ENCODE measurements around the gene ZNF280D. TPM values are rescaled to one million over a fixed set of nuclear protein-coding genes. Genes with fewer than 3 reads are reported as not detected.

Gene ZNF280D
- total and polyA plus RNA-seq, 2 donors, result 72.9 to 73.9 TPM

DNA sequence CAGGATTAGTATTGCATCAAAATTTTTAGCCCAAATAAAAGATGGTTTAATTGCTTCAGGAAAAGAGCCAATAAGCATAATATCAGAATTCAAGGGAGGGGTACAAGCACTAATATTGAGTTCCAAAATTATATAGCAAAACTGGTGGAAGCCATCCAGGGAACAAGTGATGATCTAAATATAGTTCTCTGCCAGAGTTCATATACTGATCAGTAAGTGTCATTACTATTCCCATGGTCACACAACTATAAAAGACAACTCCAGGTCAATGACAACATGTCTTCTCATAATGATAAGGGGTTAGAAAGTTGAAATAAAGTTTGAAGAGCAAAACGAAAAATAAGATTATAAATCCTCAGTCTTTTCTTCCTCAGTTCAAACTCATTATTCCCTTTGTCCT, 57.4 kb downstream of the ZNF280D start:
- no peaks in the 10 kb centered on the region for H3K9me3 ChIP-seq (ENCODE audit: control insufficient read depth in 2 of 2, insufficient read depth in 1 of 2, low read length in 1 of 2)
- H3K36me3 ChIP-seq (ENCODE audit: control insufficient read depth in 2 of 2, insufficient read depth in 2 of 2, low read length in 1 of 2), result peaks cover 7 to 55% of the 10 kb centered on the region in 2 donors
- no peaks in the 10 kb centered on the region for H3K27me3 ChIP-seq (ENCODE audit: control insufficient read depth in 2 of 2, insufficient read depth in 1 of 2, low read length in 1 of 2)
- H3K27ac ChIP-seq (ENCODE audit: low read depth in 1 of 2, low read length in 1 of 2), result no peak overlapping the region
- WGBS, result 100% methylated on average over 1 of the region's 1 CpG
- DNase-seq (ENCODE audit: low read depth in 6 of 9, low spot score in 9 of 9), result no peak
- no peak overlapping the region for H3K4me3 ChIP-seq (ENCODE audit: low read length in 2 of 2)
- peaks cover 2 to 13% of the 10 kb centered on the region in 2 donors for H3K4me1 ChIP-seq (ENCODE audit: control insufficient read depth in 2 of 2, insufficient read depth in 2 of 2, low read length in 2 of 2)

DNA sequence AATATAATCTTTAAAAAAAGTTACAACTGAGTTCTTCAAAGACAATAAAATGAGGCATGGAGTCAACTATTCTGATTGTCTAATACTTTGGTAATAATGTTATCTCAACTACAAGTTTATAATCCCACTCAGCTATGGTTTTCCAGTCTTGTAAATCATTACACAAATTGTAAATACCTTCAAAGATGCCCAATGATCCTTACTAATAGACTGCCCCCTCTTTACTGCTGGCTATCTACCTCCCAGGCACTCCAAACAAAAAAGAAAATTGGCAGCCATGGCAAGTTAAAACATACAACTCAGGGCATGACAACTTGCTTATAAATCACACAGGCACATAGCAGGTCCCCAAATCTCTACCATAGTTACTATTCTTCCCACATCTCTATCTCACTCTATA, 58.5 kb downstream of the ZNF280D start:
- Histone ChIP-seq H3K4me3 (ENCODE audit: low read length in 2 of 2) (no peak overlapping the region), H3K27me3 (ENCODE audit: control insufficient read depth in 2 of 2, insufficient read depth in 1 of 2, low read length in 1 of 2) (no peaks in the 10 kb centered on the region), H3K9me3 (ENCODE audit: control insufficient read depth in 2 of 2, insufficient read depth in 1 of 2, low read length in 1 of 2) (no peaks in the 10 kb centered on the region), H3K4me1 (ENCODE audit: control insufficient read depth in 2 of 2, insufficient read depth in 2 of 2, low read length in 2 of 2) (peaks cover 2 to 8% of the 10 kb centered on the region in 2 donors), H3K27ac (ENCODE audit: low read depth in 1 of 2, low read length in 1 of 2) (no peak overlapping the region), H3K36me3 (ENCODE audit: control insufficient read depth in 2 of 2, insufficient read depth in 2 of 2, low read length in 1 of 2) (peaks cover 9 to 64% of the 10 kb centered on the region in 2 donors)
- DNase-seq (ENCODE audit: low read depth in 6 of 9, low spot score in 9 of 9), result no peak

DNA sequence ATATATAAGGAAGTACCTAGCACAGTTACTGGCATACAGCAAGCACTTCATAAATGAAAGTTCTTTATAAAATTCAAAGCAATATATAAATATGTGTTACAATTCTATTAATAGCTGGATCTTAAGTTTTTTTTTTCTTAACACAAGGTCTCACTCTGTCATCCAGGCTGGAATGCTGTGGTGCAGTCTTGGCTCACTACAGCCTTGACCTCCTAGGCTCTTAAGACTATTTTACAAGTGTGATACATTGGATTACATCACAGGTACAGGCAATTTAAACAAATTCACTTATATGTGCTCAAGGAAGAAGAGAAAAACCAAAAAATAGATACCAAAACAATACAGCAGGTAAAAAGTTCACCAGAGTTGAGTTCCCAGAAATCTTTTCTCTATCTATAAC, 60.6 kb downstream of the ZNF280D start:
- Histone ChIP-seq H3K27ac (ENCODE audit: low read depth in 1 of 2, low read length in 1 of 2) (no peak overlapping the region), H3K4me1 (ENCODE audit: control insufficient read depth in 2 of 2, insufficient read depth in 2 of 2, low read length in 2 of 2) (peaks cover 2 to 3% of the 10 kb centered on the region in 2 donors), H3K4me3 (ENCODE audit: low read length in 2 of 2) (no peak overlapping the region), H3K36me3 (ENCODE audit: control insufficient read depth in 2 of 2, insufficient read depth in 2 of 2, low read length in 1 of 2) (peaks cover 9 to 74% of the 10 kb centered on the region in 2 donors), H3K9me3 (ENCODE audit: control insufficient read depth in 2 of 2, insufficient read depth in 1 of 2, low read length in 1 of 2) (no peaks in the 10 kb centered on the region), H3K27me3 (ENCODE audit: control insufficient read depth in 2 of 2, insufficient read depth in 1 of 2, low read length in 1 of 2) (no peaks in the 10 kb centered on the region)
- no peak for DNase-seq (ENCODE audit: low read depth in 6 of 9, low spot score in 9 of 9)

GRCh38 chr15:56667517-56667916, 65.8 kb downstream of the ZNF280D start:
- H3K9me3 ChIP-seq (ENCODE audit: control insufficient read depth in 2 of 2, insufficient read depth in 1 of 2, low read length in 1 of 2), result no peaks in the 10 kb centered on the region
- no peak for DNase-seq (ENCODE audit: low read depth in 6 of 9, low spot score in 9 of 9)
- no peaks in the 10 kb centered on the region for H3K4me1 ChIP-seq (ENCODE audit: control insufficient read depth in 2 of 2, insufficient read depth in 2 of 2, low read length in 2 of 2)
- H3K4me3 ChIP-seq (ENCODE audit: low read length in 2 of 2), result no peak overlapping the region
- no peaks in the 10 kb centered on the region for H3K27me3 ChIP-seq (ENCODE audit: control insufficient read depth in 2 of 2, insufficient read depth in 1 of 2, low read length in 1 of 2)
- 97% methylated on average over 1 of the region's 1 CpG for WGBS
- H3K36me3 ChIP-seq (ENCODE audit: control insufficient read depth in 2 of 2, insufficient read depth in 2 of 2, low read length in 1 of 2), result peaks cover 26 to 74% of the 10 kb centered on the region in 2 donors
- H3K27ac ChIP-seq (ENCODE audit: low read depth in 1 of 2, low read length in 1 of 2), result no peak overlapping the region

GRCh38 chr15:56660943-56661342, 72.4 kb downstream of the ZNF280D start:
- H3K27me3 ChIP-seq (ENCODE audit: control insufficient read depth in 2 of 2, insufficient read depth in 1 of 2, low read length in 1 of 2), result no peaks in the 10 kb centered on the region
- peak overlapping the region in 1 of 2 donors; percentile 60 for H3K27ac ChIP-seq (ENCODE audit: low read depth in 1 of 2, low read length in 1 of 2)
- no peak overlapping the region for H3K4me3 ChIP-seq (ENCODE audit: low read length in 2 of 2)
- H3K9me3 ChIP-seq (ENCODE audit: control insufficient read depth in 2 of 2, insufficient read depth in 1 of 2, low read length in 1 of 2), result no peaks in the 10 kb centered on the region
- peaks cover 23 to 56% of the 10 kb centered on the region in 2 donors for H3K36me3 ChIP-seq (ENCODE audit: control insufficient read depth in 2 of 2, insufficient read depth in 2 of 2, low read length in 1 of 2)
- no peak for DNase-seq (ENCODE audit: low read depth in 6 of 9, low spot score in 9 of 9)
- H3K4me1 ChIP-seq (ENCODE audit: control insufficient read depth in 2 of 2, insufficient read depth in 2 of 2, low read length in 2 of 2), result peaks cover 0 to 8% of the 10 kb centered on the region in 2 donors

GRCh38 chr15:56659197-56659596, 74.1 kb downstream of the ZNF280D start:
- H3K4me1 ChIP-seq (ENCODE audit: control insufficient read depth in 2 of 2, insufficient read depth in 2 of 2, low read length in 2 of 2), result peaks cover 0 to 8% of the 10 kb centered on the region in 2 donors
- peak overlapping the region in 1 of 2 donors; percentile 76 for H3K27ac ChIP-seq (ENCODE audit: low read depth in 1 of 2, low read length in 1 of 2)
- H3K9me3 ChIP-seq (ENCODE audit: control insufficient read depth in 2 of 2, insufficient read depth in 1 of 2, low read length in 1 of 2), result no peaks in the 10 kb centered on the region
- 8% methylated on average over 2 of the region's 2 CpGs for WGBS
- H3K27me3 ChIP-seq (ENCODE audit: control insufficient read depth in 2 of 2, insufficient read depth in 1 of 2, low read length in 1 of 2), result no peaks in the 10 kb centered on the region
- H3K4me3 ChIP-seq (ENCODE audit: low read length in 2 of 2), result no peak overlapping the region
- DNase-seq (ENCODE audit: low read depth in 6 of 9, low spot score in 9 of 9), result peak in 1 of 9 donors; percentile 64
- H3K36me3 ChIP-seq (ENCODE audit: control insufficient read depth in 2 of 2, insufficient read depth in 2 of 2, low read length in 1 of 2), result peaks cover 15 to 49% of the 10 kb centered on the region in 2 donors

DNA sequence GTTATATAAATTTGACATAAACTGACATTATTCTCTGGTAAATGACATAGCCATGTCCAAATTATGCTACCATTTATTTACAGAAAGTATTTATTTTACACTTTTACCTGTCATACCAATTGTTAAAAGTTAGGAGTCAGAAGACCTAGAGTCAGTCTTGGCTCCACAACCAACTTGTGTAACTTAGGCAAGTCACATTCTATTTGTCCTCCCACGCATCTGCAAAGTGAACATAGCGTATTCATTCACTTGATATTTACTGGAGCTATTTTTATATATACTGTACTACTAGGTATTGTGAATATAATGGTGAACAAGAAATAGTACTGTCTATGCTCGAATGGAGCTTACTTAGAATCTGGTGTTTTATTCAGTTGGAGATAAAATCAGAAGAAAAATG, 78.7 kb downstream of the ZNF280D start:
- peaks cover 5 to 53% of the 10 kb centered on the region in 2 donors for H3K36me3 ChIP-seq (ENCODE audit: control insufficient read depth in 2 of 2, insufficient read depth in 2 of 2, low read length in 1 of 2)
- no peak for DNase-seq (ENCODE audit: low read depth in 6 of 9, low spot score in 9 of 9)
- H3K27ac ChIP-seq (ENCODE audit: low read depth in 1 of 2, low read length in 1 of 2), result no peak overlapping the region
- no peaks in the 10 kb centered on the region for H3K27me3 ChIP-seq (ENCODE audit: control insufficient read depth in 2 of 2, insufficient read depth in 1 of 2, low read length in 1 of 2)
- no peak overlapping the region for H3K4me3 ChIP-seq (ENCODE audit: low read length in 2 of 2)
- H3K9me3 ChIP-seq (ENCODE audit: control insufficient read depth in 2 of 2, insufficient read depth in 1 of 2, low read length in 1 of 2), result no peaks in the 10 kb centered on the region
- H3K4me1 ChIP-seq (ENCODE audit: control insufficient read depth in 2 of 2, insufficient read depth in 2 of 2, low read length in 2 of 2), result peaks cover 0 to 9% of the 10 kb centered on the region in 2 donors
- 98% methylated on average over 3 of the region's 3 CpGs for WGBS

- WGBS, result 95% methylated on average over 1 of the region's 1 CpG
These were observed 79.1 kb downstream of the ZNF280D start for GRCh38 chr15:56654216-56654615.

DNA sequence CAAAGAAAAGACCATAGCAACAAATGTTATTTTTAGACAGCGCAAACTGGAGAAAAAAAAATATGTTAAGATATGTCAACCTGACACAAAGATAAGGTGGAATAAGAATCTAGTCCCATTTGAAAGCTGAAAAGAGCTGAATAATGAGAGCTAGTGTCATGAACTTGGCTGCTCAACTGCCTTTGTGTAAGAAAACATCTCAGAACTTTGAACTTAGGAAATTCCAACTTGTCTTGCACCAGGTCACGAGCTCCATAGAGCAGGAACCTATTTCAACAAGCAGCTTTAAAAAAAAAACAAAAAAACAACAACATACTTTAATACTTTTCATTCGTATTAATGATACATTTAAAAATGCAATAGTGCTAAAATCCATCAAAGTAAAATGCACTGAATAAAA, 79.5 kb downstream of the ZNF280D start:
- Histone ChIP-seq H3K9me3 (ENCODE audit: control insufficient read depth in 2 of 2, insufficient read depth in 1 of 2, low read length in 1 of 2) (no peaks in the 10 kb centered on the region), H3K36me3 (ENCODE audit: control insufficient read depth in 2 of 2, insufficient read depth in 2 of 2, low read length in 1 of 2) (peaks cover 5 to 49% of the 10 kb centered on the region in 2 donors), H3K4me3 (ENCODE audit: low read length in 2 of 2) (no peak overlapping the region), H3K4me1 (ENCODE audit: control insufficient read depth in 2 of 2, insufficient read depth in 2 of 2, low read length in 2 of 2) (peaks cover 0 to 4% of the 10 kb centered on the region in 2 donors), H3K27me3 (ENCODE audit: control insufficient read depth in 2 of 2, insufficient read depth in 1 of 2, low read length in 1 of 2) (no peaks in the 10 kb centered on the region), H3K27ac (ENCODE audit: low read depth in 1 of 2, low read length in 1 of 2) (peak overlapping the region in 1 of 2 donors; percentile 48)
- 96% methylated on average over 3 of the region's 3 CpGs for WGBS
- DNase-seq (ENCODE audit: low read depth in 6 of 9, low spot score in 9 of 9), result no peak

More at GRCh38 chr15:56654216-56654615, 79.1 kb downstream of the ZNF280D start:
- Histone ChIP-seq H3K27me3 (ENCODE audit: control insufficient read depth in 2 of 2, insufficient read depth in 1 of 2, low read length in 1 of 2) (no peaks in the 10 kb centered on the region), H3K4me1 (ENCODE audit: control insufficient read depth in 2 of 2, insufficient read depth in 2 of 2, low read length in 2 of 2) (peaks cover 0 to 5% of the 10 kb centered on the region in 2 donors), H3K9me3 (ENCODE audit: control insufficient read depth in 2 of 2, insufficient read depth in 1 of 2, low read length in 1 of 2) (no peaks in the 10 kb centered on the region), H3K36me3 (ENCODE audit: control insufficient read depth in 2 of 2, insufficient read depth in 2 of 2, low read length in 1 of 2) (peaks cover 5 to 51% of the 10 kb centered on the region in 2 donors), H3K4me3 (ENCODE audit: low read length in 2 of 2) (no peak overlapping the region), H3K27ac (ENCODE audit: low read depth in 1 of 2, low read length in 1 of 2) (no peak overlapping the region)
- DNase-seq (ENCODE audit: low read depth in 6 of 9, low spot score in 9 of 9), result no peak

DNA sequence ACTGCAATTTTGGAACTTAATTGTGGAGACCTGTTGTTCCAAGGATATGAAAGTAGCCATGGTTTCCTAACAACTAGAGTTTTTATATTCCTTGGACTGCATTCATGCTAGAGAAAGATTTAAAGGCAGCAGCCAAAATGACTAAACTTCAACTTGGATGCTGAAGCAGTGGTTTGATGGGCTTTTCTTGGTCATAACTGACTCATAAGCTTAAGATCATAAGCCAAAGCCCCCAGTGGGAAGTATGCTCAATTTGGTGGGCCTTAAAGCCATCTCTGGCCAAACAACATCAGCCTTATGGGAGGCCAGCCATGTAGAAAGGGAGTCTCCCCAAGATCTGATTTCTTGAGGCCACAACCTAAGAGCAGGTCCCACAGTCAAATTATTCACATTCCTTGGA, 80.2 kb downstream of the ZNF280D start:
- no peak for DNase-seq (ENCODE audit: low read depth in 6 of 9, low spot score in 9 of 9)
- Histone ChIP-seq H3K4me1 (ENCODE audit: control insufficient read depth in 2 of 2, insufficient read depth in 2 of 2, low read length in 2 of 2) (peaks cover under 1 to 6% of the 10 kb centered on the region in 2 donors), H3K4me3 (ENCODE audit: low read length in 2 of 2) (peak overlapping the region in 1 of 2 donors; percentile 7), H3K9me3 (ENCODE audit: control insufficient read depth in 2 of 2, insufficient read depth in 1 of 2, low read length in 1 of 2) (no peaks in the 10 kb centered on the region), H3K27me3 (ENCODE audit: control insufficient read depth in 2 of 2, insufficient read depth in 1 of 2, low read length in 1 of 2) (no peaks in the 10 kb centered on the region), H3K36me3 (ENCODE audit: control insufficient read depth in 2 of 2, insufficient read depth in 2 of 2, low read length in 1 of 2) (peaks cover 7 to 50% of the 10 kb centered on the region in 2 donors), H3K27ac (ENCODE audit: low read depth in 1 of 2, low read length in 1 of 2) (peak overlapping the region in 1 of 2 donors; percentile 48)

Measured in thymus (tissue), 11 donors.